ENCODE measurements around the gene ABLIM1.

Gene ABLIM1

GRCh38 chr10:114647545-114648138 lies 10.4 kb downstream of the ABLIM1 start:
- 94 to 95% methylated on average over 2 of the region's 2 CpGs for WGBS, 2 experiments (ENCODE audit: insufficient coverage in 2 of 2)

GRCh38 chr10:114646426-114646825 lies 11.6 kb downstream of the ABLIM1 start:
- no peak overlapping the region for H3K4me3 ChIP-seq (ENCODE audit: extremely low read depth, insufficient read depth, low read length, poor library complexity, severe bottlenecking)
- H3K9me3 ChIP-seq (ENCODE audit: control insufficient read depth, low read length): no peaks in the 10 kb centered on the region
- WGBS, 2 experiments (ENCODE audit: insufficient coverage in 2 of 2): 78 to 91% methylated on average over 4 of the region's 5 CpGs
- no peaks in the 10 kb centered on the region for H3K36me3 ChIP-seq (ENCODE audit: control insufficient read depth, insufficient read depth, low read length)
- H3K4me1 ChIP-seq (ENCODE audit: control insufficient read depth, insufficient read depth, low read length, poor library complexity, severe bottlenecking): peaks cover 38% of the 10 kb centered on the region
- H3K27ac ChIP-seq (ENCODE audit: low read depth, low read length, severe bottlenecking): no peak overlapping the region

More at GRCh38 chr10:114647545-114648138, 10.4 kb downstream of the ABLIM1 start:
- H3K4me3 ChIP-seq (ENCODE audit: extremely low read depth, insufficient read depth, low read length, poor library complexity, severe bottlenecking): no peak overlapping the region
- H3K36me3 ChIP-seq (ENCODE audit: control insufficient read depth, insufficient read depth, low read length): no peaks in the 10 kb centered on the region
- no peaks in the 10 kb centered on the region for H3K9me3 ChIP-seq (ENCODE audit: control insufficient read depth, low read length)
- peaks cover 38% of the 10 kb centered on the region for H3K4me1 ChIP-seq (ENCODE audit: control insufficient read depth, insufficient read depth, low read length, poor library complexity, severe bottlenecking)
- no peak overlapping the region for H3K27ac ChIP-seq (ENCODE audit: low read depth, low read length, severe bottlenecking)

- 80% methylated on average over 1 of the region's 3 CpGs; no CpG with 5 or more reads in 1 of the 2 experiments for WGBS, 2 experiments (ENCODE audit: insufficient coverage in 2 of 2)
Measured at GRCh38 chr10:114645706-114646105, 12.4 kb downstream of the ABLIM1 start.

GRCh38 chr10:114643158-114643557 lies 14.9 kb downstream of the ABLIM1 start:
- WGBS, 2 experiments (ENCODE audit: insufficient coverage in 2 of 2): 100% methylated on average over 1 of the region's 2 CpGs; no CpG with 5 or more reads in 1 of the 2 experiments
- Histone ChIP-seq H3K27ac (ENCODE audit: low read depth, low read length, severe bottlenecking) (no peak overlapping the region), H3K4me1 (ENCODE audit: control insufficient read depth, insufficient read depth, low read length, poor library complexity, severe bottlenecking) (peaks cover 31% of the 10 kb centered on the region), H3K9me3 (ENCODE audit: control insufficient read depth, low read length) (no peaks in the 10 kb centered on the region), H3K4me3 (ENCODE audit: extremely low read depth, insufficient read depth, low read length, poor library complexity, severe bottlenecking) (no peak overlapping the region), H3K36me3 (ENCODE audit: control insufficient read depth, insufficient read depth, low read length) (no peaks in the 10 kb centered on the region)

More at GRCh38 chr10:114645706-114646105, 12.4 kb downstream of the ABLIM1 start:
- Histone ChIP-seq H3K27ac (ENCODE audit: low read depth, low read length, severe bottlenecking) (no peak overlapping the region), H3K4me1 (ENCODE audit: control insufficient read depth, insufficient read depth, low read length, poor library complexity, severe bottlenecking) (peaks cover 38% of the 10 kb centered on the region), H3K4me3 (ENCODE audit: extremely low read depth, insufficient read depth, low read length, poor library complexity, severe bottlenecking) (no peak overlapping the region), H3K36me3 (ENCODE audit: control insufficient read depth, insufficient read depth, low read length) (no peaks in the 10 kb centered on the region), H3K9me3 (ENCODE audit: control insufficient read depth, low read length) (no peaks in the 10 kb centered on the region)

GRCh38 chr10:114642729-114643128 lies 15.3 kb downstream of the ABLIM1 start:
- Histone ChIP-seq H3K9me3 (ENCODE audit: control insufficient read depth, low read length) (no peaks in the 10 kb centered on the region), H3K4me1 (ENCODE audit: control insufficient read depth, insufficient read depth, low read length, poor library complexity, severe bottlenecking) (peaks cover 27% of the 10 kb centered on the region), H3K27ac (ENCODE audit: low read depth, low read length, severe bottlenecking) (no peak overlapping the region), H3K36me3 (ENCODE audit: control insufficient read depth, insufficient read depth, low read length) (no peaks in the 10 kb centered on the region), H3K4me3 (ENCODE audit: extremely low read depth, insufficient read depth, low read length, poor library complexity, severe bottlenecking) (no peak overlapping the region)
- no CpG with 5 or more reads among the region's 5 CpGs for WGBS, 2 experiments (ENCODE audit: insufficient coverage in 2 of 2)

- WGBS, 2 experiments (ENCODE audit: insufficient coverage in 2 of 2): 75 to 94% methylated on average over 6 to 7 of the region's 8 CpGs
- Histone ChIP-seq H3K36me3 (ENCODE audit: control insufficient read depth, insufficient read depth, low read length) (no peaks in the 10 kb centered on the region), H3K4me3 (ENCODE audit: extremely low read depth, insufficient read depth, low read length, poor library complexity, severe bottlenecking) (no peak overlapping the region), H3K4me1 (ENCODE audit: control insufficient read depth, insufficient read depth, low read length, poor library complexity, severe bottlenecking) (peaks cover 39% of the 10 kb centered on the region), H3K27ac (ENCODE audit: low read depth, low read length, severe bottlenecking) (peak overlapping the region; percentile 25), H3K9me3 (ENCODE audit: control insufficient read depth, low read length) (no peaks in the 10 kb centered on the region)
Measured at GRCh38 chr10:114638821-114639625, 19.1 kb downstream of the ABLIM1 start.

GRCh38 chr10:114635797-114636550 lies 22.1 kb downstream of the ABLIM1 start:
- 91 to 100% methylated on average over 5 to 6 of the region's 6 CpGs for WGBS, 2 experiments (ENCODE audit: insufficient coverage in 2 of 2)
- peaks cover 57% of the 10 kb centered on the region for H3K4me1 ChIP-seq (ENCODE audit: control insufficient read depth, insufficient read depth, low read length, poor library complexity, severe bottlenecking)
- no peak overlapping the region for H3K4me3 ChIP-seq (ENCODE audit: extremely low read depth, insufficient read depth, low read length, poor library complexity, severe bottlenecking)
- no peaks in the 10 kb centered on the region for H3K36me3 ChIP-seq (ENCODE audit: control insufficient read depth, insufficient read depth, low read length)
- no peaks in the 10 kb centered on the region for H3K9me3 ChIP-seq (ENCODE audit: control insufficient read depth, low read length)
- H3K27ac ChIP-seq (ENCODE audit: low read depth, low read length, severe bottlenecking): peak overlapping the region; percentile 3

- Histone ChIP-seq H3K36me3 (ENCODE audit: control insufficient read depth, insufficient read depth, low read length) (no peaks in the 10 kb centered on the region), H3K9me3 (ENCODE audit: control insufficient read depth, low read length) (no peaks in the 10 kb centered on the region), H3K4me3 (ENCODE audit: extremely low read depth, insufficient read depth, low read length, poor library complexity, severe bottlenecking) (no peak overlapping the region), H3K27ac (ENCODE audit: low read depth, low read length, severe bottlenecking) (peak overlapping the region; percentile 94), H3K4me1 (ENCODE audit: control insufficient read depth, insufficient read depth, low read length, poor library complexity, severe bottlenecking) (peaks cover 62% of the 10 kb centered on the region)
- 90 to 91% methylated on average over 4 to 6 of the region's 7 CpGs for WGBS, 2 experiments (ENCODE audit: insufficient coverage in 2 of 2)
Measured at GRCh38 chr10:114635101-114635500, 23.0 kb downstream of the ABLIM1 start.

- Histone ChIP-seq H3K9me3 (ENCODE audit: control insufficient read depth, low read length) (no peaks in the 10 kb centered on the region), H3K27ac (ENCODE audit: low read depth, low read length, severe bottlenecking) (peak overlapping the region; percentile 94), H3K36me3 (ENCODE audit: control insufficient read depth, insufficient read depth, low read length) (peaks cover under 1% of the 10 kb centered on the region), H3K4me1 (ENCODE audit: control insufficient read depth, insufficient read depth, low read length, poor library complexity, severe bottlenecking) (peaks cover 65% of the 10 kb centered on the region), H3K4me3 (ENCODE audit: extremely low read depth, insufficient read depth, low read length, poor library complexity, severe bottlenecking) (no peak overlapping the region)
- 12 to 40% methylated on average over 1 to 3 of the region's 4 CpGs for WGBS, 2 experiments (ENCODE audit: insufficient coverage in 2 of 2)
Measured at GRCh38 chr10:114634609-114634979, 23.5 kb downstream of the ABLIM1 start.

- Histone ChIP-seq H3K4me1 (ENCODE audit: control insufficient read depth, insufficient read depth, low read length, poor library complexity, severe bottlenecking) (peaks cover 52% of the 10 kb centered on the region), H3K36me3 (ENCODE audit: control insufficient read depth, insufficient read depth, low read length) (peaks cover 12% of the 10 kb centered on the region), H3K9me3 (ENCODE audit: control insufficient read depth, low read length) (no peaks in the 10 kb centered on the region), H3K27ac (ENCODE audit: low read depth, low read length, severe bottlenecking) (peak overlapping the region; percentile 95), H3K4me3 (ENCODE audit: extremely low read depth, insufficient read depth, low read length, poor library complexity, severe bottlenecking) (no peak overlapping the region)
- 67 to 85% methylated on average over 9 to 10 of the region's 13 CpGs for WGBS, 2 experiments (ENCODE audit: insufficient coverage in 2 of 2)
Measured at GRCh38 chr10:114632869-114633715, 25.0 kb downstream of the ABLIM1 start.
